ENCODE measurements around the gene CDR2. TPM values are rescaled to one million over a fixed set of nuclear protein-coding genes. Genes with fewer than 3 reads are reported as not detected.

Gene CDR2
- total and polyA plus RNA-seq, 2 donors (not counting 1 experiment from before 2014, with no cell fraction given) = 8.0 to 11.3 TPM

- Histone ChIP-seq H3K4me2 (replicated peaks; ENCODE audit: low read depth, low read length, poor library complexity, severe bottlenecking) (no peak overlapping the region), H3K27ac (ENCODE audit: low read length in 2 of 2) (no peak overlapping the region), H3K4me1 (ENCODE audit: control insufficient read depth in 2 of 2, insufficient read depth in 2 of 2, low read length in 2 of 2) (no peaks in the 10 kb centered on the region), H3K79me2 (ENCODE audit: control insufficient read depth, insufficient read depth, low read length) (no peaks in the 10 kb centered on the region), H3K9ac (ENCODE audit: low read length) (no peak overlapping the region), H3K27me3 (replicated peaks in 1 of 4; ENCODE audit: control extremely low read depth in 1 of 4, control insufficient read depth in 3 of 4, insufficient read depth in 4 of 4, low read length in 3 of 4) (no peaks in the 10 kb centered on the region), H3K9me3 (ENCODE audit: control extremely low read depth in 1 of 3, control insufficient read depth in 2 of 3, insufficient read depth in 1 of 3, low read length in 2 of 3) (no peaks in the 10 kb centered on the region), H4K20me1 (ENCODE audit: control insufficient read depth, insufficient read depth, low read length, poor library complexity, severe bottlenecking) (no peaks in the 10 kb centered on the region), H3K4me3 (ENCODE audit: control extremely low read depth in 1 of 5, extremely low read depth in 1 of 5, insufficient read depth in 1 of 5, low read depth in 2 of 5, low read length in 4 of 5) (no peak overlapping the region), H3K36me3 (replicated peaks in 1 of 2; ENCODE audit: control extremely low read depth in 1 of 2, control insufficient read depth in 1 of 2, extremely low read depth in 1 of 2, insufficient read depth in 2 of 2, low read length in 1 of 2) (no peaks in the 10 kb centered on the region), H2AFZ (ENCODE audit: insufficient read depth, low read depth, low read length, poor library complexity, severe bottlenecking) (no peak overlapping the region)
- intact Hi-C loops (cut with micrococcal nuclease) = no loop called here
- no peak overlapping the region for H3K4me3 Mint-ChIP-seq
- ChIA-PET CTCF (no interaction called here), POLR2A (no interaction called here)
- ATAC-seq (ENCODE audit: low read depth) (no peak), DNase-seq (no peak)
- no peaks in the 10 kb centered on the region for H3K27me3 Mint-ChIP-seq
- no peak overlapping the region for H3K27ac Mint-ChIP-seq
- TF ChIP-seq CTCF (IDR thresholded peaks at IDR 0.05) (no peak), EZH2 (IDR thresholded peaks at IDR 0.05; ENCODE audit: borderline replicate concordance, insufficient read depth, low read depth, low read length, poor library complexity, severe bottlenecking) (no peak)
- no peaks in the 10 kb centered on the region for H3K9me3 Mint-ChIP-seq (ENCODE audit: insufficient read depth)
- WGBS (ENCODE audit: insufficient coverage) = 100% methylated on average over 1 of the region's 3 CpGs
- H3K4me1 Mint-ChIP-seq = no peaks in the 10 kb centered on the region
Measured at GRCh38 chr16:22383827-22384226, 9.4 kb upstream of the CDR2 start.

DNA sequence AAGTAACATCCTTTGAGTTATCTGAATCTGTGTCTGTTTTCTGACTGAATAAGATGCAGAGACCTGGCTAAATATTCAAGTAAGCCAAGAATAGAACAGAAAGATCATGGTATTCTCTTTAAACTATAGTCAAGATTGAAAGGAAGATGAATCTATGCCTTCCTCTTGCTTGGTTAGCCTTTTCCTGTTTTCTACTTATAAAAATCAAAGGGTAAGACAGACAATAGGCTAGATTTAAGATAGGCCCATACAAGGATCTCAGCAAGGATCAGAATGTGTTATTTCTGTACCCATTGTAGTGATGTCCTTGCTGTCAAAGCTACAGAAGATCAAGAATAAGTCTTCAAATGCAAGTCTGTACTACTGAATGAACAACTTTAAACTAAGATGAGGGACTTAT is 7.0 kb upstream of the CDR2 start:
- CTCF ChIA-PET = no interaction called here
- no peak overlapping the region for H3K27ac ChIP-seq (ENCODE audit: low read length in 2 of 2)

More for the DNA sequence above, 7.0 kb upstream of the CDR2 start:
- ATAC-seq (ENCODE audit: low read depth) (no peak), DNase-seq (no peak)
- H3K4me1 ChIP-seq (ENCODE audit: control insufficient read depth in 2 of 2, insufficient read depth in 2 of 2, low read length in 2 of 2) = no peaks in the 10 kb centered on the region
- Mint-ChIP-seq H3K27me3 (no peaks in the 10 kb centered on the region), H3K9me3 (ENCODE audit: insufficient read depth) (no peaks in the 10 kb centered on the region), H3K4me1 (no peaks in the 10 kb centered on the region), H3K4me3 (no peak overlapping the region), H3K27ac (no peak overlapping the region)
- no peak overlapping the region for H2AFZ ChIP-seq (ENCODE audit: insufficient read depth, low read depth, low read length, poor library complexity, severe bottlenecking)
- POLR2A ChIA-PET = interaction anchor here (0.6 kb wide), 1 partner anchor 386 kb away, joined by 3 read pairs; no protein-coding TSS in a partner anchor
- no peak overlapping the region for H3K9ac ChIP-seq (ENCODE audit: low read length)
- H3K27me3 ChIP-seq (replicated peaks in 1 of 4; ENCODE audit: control extremely low read depth in 1 of 4, control insufficient read depth in 3 of 4, insufficient read depth in 4 of 4, low read length in 3 of 4) = no peaks in the 10 kb centered on the region
- H3K4me3 ChIP-seq (ENCODE audit: control extremely low read depth in 1 of 5, extremely low read depth in 1 of 5, insufficient read depth in 1 of 5, low read depth in 2 of 5, low read length in 4 of 5) = no peak overlapping the region
- TF ChIP-seq EZH2 (IDR thresholded peaks at IDR 0.05; ENCODE audit: borderline replicate concordance, insufficient read depth, low read depth, low read length, poor library complexity, severe bottlenecking) (no peak), CTCF (IDR thresholded peaks at IDR 0.05) (no peak)
- no peaks in the 10 kb centered on the region for H3K79me2 ChIP-seq (ENCODE audit: control insufficient read depth, insufficient read depth, low read length)
- H3K36me3 ChIP-seq (replicated peaks in 1 of 2; ENCODE audit: control extremely low read depth in 1 of 2, control insufficient read depth in 1 of 2, extremely low read depth in 1 of 2, insufficient read depth in 2 of 2, low read length in 1 of 2) = no peaks in the 10 kb centered on the region
- H3K4me2 ChIP-seq (replicated peaks; ENCODE audit: low read depth, low read length, poor library complexity, severe bottlenecking) = no peak overlapping the region
- H4K20me1 ChIP-seq (ENCODE audit: control insufficient read depth, insufficient read depth, low read length, poor library complexity, severe bottlenecking) = no peaks in the 10 kb centered on the region
- intact Hi-C loops (cut with micrococcal nuclease) = no loop called here
- H3K9me3 ChIP-seq (ENCODE audit: control extremely low read depth in 1 of 3, control insufficient read depth in 2 of 3, insufficient read depth in 1 of 3, low read length in 2 of 3) = no peaks in the 10 kb centered on the region
